Tibial nerve (tissue), 4 donors: Measurements from ENCODE around the gene NT5E. TPM values are rescaled to one million over a fixed set of nuclear protein-coding genes. Genes with fewer than 3 reads are reported as not detected.
A peak's percentile ranks its signal among the peaks of the same experiment; 100 is the strongest.

ENCODE experiments used
- DNase-seq, 2 donors: peaks; one replicate each; pipeline ENCODE4 v3.0.0-alpha.2; 2019; ENCODE audit warnings: low spot score in 2 of 2
- H3K27ac ChIP-seq, 4 donors: fragments of 200-600 bp; sonication (generic) in 3 of 4; one replicate each; pipeline ENCODE4 v1.5.1; 2017 to 2019; ENCODE audit warnings: mild to moderate bottlenecking in 1 of 4
- H3K27me3 ChIP-seq, 2 donors: fragments of 200-600 bp; sonication (generic) in 1 of 2; one replicate each; pipeline versions ENCODE4 v1.5.1 to v1.6.0; 2017 to 2019
- H3K36me3 ChIP-seq, 3 donors: fragments of 200-600 bp; sonication (generic); one replicate each; pipeline ENCODE4 v1.5.1; 2018 to 2019
- H3K4me1 ChIP-seq, 4 donors: fragments of 200-600 bp; sonication (generic) in 3 of 4; one replicate each; pipeline ENCODE4 v1.5.1; 2017 to 2019
- H3K4me3 ChIP-seq, 4 donors: fragments of 200-600 bp; sonication (generic) in 3 of 4; one replicate each; pipeline ENCODE4 v1.5.1; 2017 to 2019; ENCODE audit warnings: mild to moderate bottlenecking in 1 of 4, moderate library complexity in 1 of 4
- H3K9me3 ChIP-seq, 4 donors: fragments of 200-600 bp; sonication (generic) in 3 of 4; one replicate each; pipeline ENCODE4 v1.5.1; 2017 to 2019
- EP300 ChIP-seq, 2 donors: sonication (generic); formaldehyde crosslinking; IDR thresholded peaks; one replicate each; pipeline ENCODE4 v1.6.1; 2017; ENCODE audit warnings: antibody characterized with exemption in 2 of 2, mild to moderate bottlenecking in 1 of 2
- POLR2A ChIP-seq, 2 donors: fragments of 450-650 bp; IDR thresholded peaks; one replicate each; pipeline ENCODE4 v1.6.1; 2017; ENCODE audit warnings: antibody characterized with exemption in 2 of 2, mild to moderate bottlenecking in 2 of 2, moderate library complexity in 2 of 2
- WGBS, 2 donors: methylation state at CpG; one replicate each; pipeline ENCODE4 v1.1.5; 2018; 5-methylcytosine and 5-hydroxymethylcytosine counted together
- total RNA-seq, 4 donors: library from RNA; depleted of rRNA; stranded (reverse); fragments of >200 nt; gene quantifications; one replicate each; pipeline ENCODE4 v1.1.0, GENCODE V29; 2016
- TF ChIP-seq, protein P1 (sequence below), 5 experiments: fragments of 200-600 bp in 3 of 5; fragments of 450-650 bp in 2 of 5; sonication (generic) in 3 of 5; IDR thresholded peaks; one replicate each; pipeline ENCODE4 v1.5.1; 2016 to 2019; ENCODE audit warnings: antibody characterized with exemption in 5 of 5, mild to moderate bottlenecking in 3 of 5, moderate library complexity in 2 of 5

NT5E gene
- total RNA-seq, 4 donors from 2014 or later, result 23.1 to 32.2 (median 28.6) TPM

GRCh38 chr6:85458782-85459181, 8.9 kb downstream of the NT5E start:
- TF ChIP-seq, protein P1, sequence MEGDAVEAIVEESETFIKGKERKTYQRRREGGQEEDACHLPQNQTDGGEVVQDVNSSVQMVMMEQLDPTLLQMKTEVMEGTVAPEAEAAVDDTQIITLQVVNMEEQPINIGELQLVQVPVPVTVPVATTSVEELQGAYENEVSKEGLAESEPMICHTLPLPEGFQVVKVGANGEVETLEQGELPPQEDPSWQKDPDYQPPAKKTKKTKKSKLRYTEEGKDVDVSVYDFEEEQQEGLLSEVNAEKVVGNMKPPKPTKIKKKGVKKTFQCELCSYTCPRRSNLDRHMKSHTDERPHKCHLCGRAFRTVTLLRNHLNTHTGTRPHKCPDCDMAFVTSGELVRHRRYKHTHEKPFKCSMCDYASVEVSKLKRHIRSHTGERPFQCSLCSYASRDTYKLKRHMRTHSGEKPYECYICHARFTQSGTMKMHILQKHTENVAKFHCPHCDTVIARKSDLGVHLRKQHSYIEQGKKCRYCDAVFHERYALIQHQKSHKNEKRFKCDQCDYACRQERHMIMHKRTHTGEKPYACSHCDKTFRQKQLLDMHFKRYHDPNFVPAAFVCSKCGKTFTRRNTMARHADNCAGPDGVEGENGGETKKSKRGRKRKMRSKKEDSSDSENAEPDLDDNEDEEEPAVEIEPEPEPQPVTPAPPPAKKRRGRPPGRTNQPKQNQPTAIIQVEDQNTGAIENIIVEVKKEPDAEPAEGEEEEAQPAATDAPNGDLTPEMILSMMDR (IDR thresholded peaks at IDR 0.05), result no peak
- no peak for TF ChIP-seq POLR2A (IDR thresholded peaks at IDR 0.05)
- no peak for TF ChIP-seq EP300 (IDR thresholded peaks at IDR 0.05)
- no peaks in the 10 kb centered on the region for H3K27me3 ChIP-seq
- no peak for DNase-seq
- no peaks in the 10 kb centered on the region for H3K36me3 ChIP-seq
- no peak overlapping the region for H3K4me3 ChIP-seq
- 69 to 71% methylated on average over 3 of the region's 3 CpGs for WGBS, 2 donors
- H3K4me1 ChIP-seq, result peaks cover 0 to 71% (median 27%) of the 10 kb centered on the region in 4 donors
- peak overlapping the region in 2 of 4 donors; percentile 71 to 82 for H3K27ac ChIP-seq
- H3K9me3 ChIP-seq, result no peaks in the 10 kb centered on the region

DNA sequence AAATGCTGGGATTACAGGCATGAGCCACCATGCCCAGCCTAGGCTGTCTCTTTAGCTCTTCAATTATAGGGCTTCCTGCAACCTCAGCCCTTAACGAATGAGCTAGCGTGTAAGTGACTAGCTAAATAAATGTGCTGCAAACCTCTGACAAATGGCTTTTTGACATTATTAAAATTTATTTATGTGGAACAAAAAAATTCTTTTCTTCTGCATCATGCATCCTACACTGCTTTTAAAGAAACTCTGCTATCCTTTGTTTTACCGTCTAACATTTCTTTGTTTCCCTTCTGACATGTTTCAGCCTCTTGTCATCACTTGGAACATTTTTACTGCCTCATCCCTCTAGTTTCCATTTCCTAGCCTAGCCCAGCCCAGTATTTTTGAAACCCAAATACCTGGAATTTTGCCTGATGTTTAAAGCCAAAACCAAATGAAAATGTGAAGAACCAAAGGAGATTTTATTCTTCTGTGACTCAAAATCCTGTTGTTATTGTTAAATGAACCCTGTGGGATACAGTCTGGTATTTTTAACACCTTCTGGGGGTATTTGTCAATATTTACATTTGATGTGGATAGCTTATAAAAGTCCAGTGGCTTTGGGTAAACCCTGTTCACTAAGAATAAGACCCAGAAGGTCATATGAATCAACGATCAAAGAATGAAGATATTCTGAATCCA, 9.5 kb downstream of the NT5E start:
- TF ChIP-seq POLR2A (IDR thresholded peaks at IDR 0.05) (no peak), EP300 (IDR thresholded peaks at IDR 0.05) (peak in 1 of 2 donors; percentile 29)
- TF ChIP-seq, protein P1 (IDR thresholded peaks at IDR 0.05), result no peak
- H3K4me1 ChIP-seq, result peaks cover 0 to 75% (median 29%) of the 10 kb centered on the region in 4 donors
- no peaks in the 10 kb centered on the region for H3K36me3 ChIP-seq

DNA sequence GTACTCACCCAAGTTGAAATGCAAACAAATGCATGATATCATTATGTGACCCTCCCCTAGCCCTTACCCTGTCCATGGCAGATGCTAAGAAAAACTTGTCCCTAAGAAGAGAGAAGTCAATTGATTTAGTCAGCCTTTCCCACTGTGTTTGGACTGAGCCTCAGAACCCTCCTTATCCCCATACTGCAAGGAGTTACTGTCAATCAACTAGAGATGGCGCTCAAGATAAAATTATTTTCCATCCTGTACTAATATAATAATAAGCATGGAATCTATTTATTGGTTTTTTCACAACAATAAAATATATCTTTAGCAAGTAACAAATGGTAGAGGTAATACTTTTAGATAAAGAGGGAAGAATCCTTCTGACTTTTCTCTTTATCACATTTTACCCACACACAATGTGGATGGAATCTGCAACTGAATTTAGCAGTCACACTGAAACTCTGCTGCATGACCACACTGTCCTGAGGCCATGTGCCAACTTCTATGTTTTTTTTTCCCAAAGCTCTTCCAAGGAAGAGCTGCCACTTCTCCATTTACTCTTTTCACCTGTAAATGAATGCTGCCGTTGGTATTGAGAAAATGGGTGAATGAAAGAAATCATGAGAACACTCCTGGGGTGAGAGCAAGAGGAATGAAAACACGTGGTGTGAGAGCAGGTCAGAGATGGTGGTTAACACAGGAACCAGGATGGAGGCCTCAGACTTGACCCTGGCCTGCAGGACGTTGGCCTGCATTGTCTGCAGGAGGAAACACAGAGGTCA, 10.5 kb downstream of the NT5E start:
- H3K4me3 ChIP-seq, result no peak overlapping the region
- H3K9me3 ChIP-seq, result no peaks in the 10 kb centered on the region
- H3K27me3 ChIP-seq, result no peaks in the 10 kb centered on the region
- peaks cover 0 to 83% (median 30%) of the 10 kb centered on the region in 4 donors for H3K4me1 ChIP-seq
- no peak for TF ChIP-seq EP300 (IDR thresholded peaks at IDR 0.05)
- no peak for TF ChIP-seq POLR2A (IDR thresholded peaks at IDR 0.05)
- TF ChIP-seq, protein P1 (IDR thresholded peaks at IDR 0.05), result no peak
- peak overlapping the region in 3 of 4 donors; percentile 58 to 82 (median 71) for H3K27ac ChIP-seq
- no peak for DNase-seq
- H3K36me3 ChIP-seq, result no peaks in the 10 kb centered on the region
- WGBS, 2 donors, result 33 to 51% methylated on average over 4 of the region's 4 CpGs

More for the DNA sequence above, 9.5 kb downstream of the NT5E start:
- Histone ChIP-seq H3K4me3 (no peak overlapping the region), H3K27me3 (no peaks in the 10 kb centered on the region), H3K9me3 (no peaks in the 10 kb centered on the region), H3K27ac (peak overlapping the region in 2 of 4 donors; percentile 71 to 82)
- WGBS, 2 donors, result 23 to 24% methylated on average over 4 of the region's 4 CpGs
- DNase-seq, result no peak

- Histone ChIP-seq H3K4me3 (no peak overlapping the region), H3K4me1 (peaks cover 0 to 83% (median 30%) of the 10 kb centered on the region in 4 donors), H3K27ac (peak overlapping the region; percentile 24 to 84 (median 64)), H3K36me3 (no peaks in the 10 kb centered on the region), H3K9me3 (no peaks in the 10 kb centered on the region), H3K27me3 (no peaks in the 10 kb centered on the region)
- peak in 1 of 2 donors; percentile 66 for TF ChIP-seq EP300 (IDR thresholded peaks at IDR 0.05)
- TF ChIP-seq POLR2A (IDR thresholded peaks at IDR 0.05), result no peak
- TF ChIP-seq, protein P1 (IDR thresholded peaks at IDR 0.05), result no peak
- 39 to 45% methylated on average over 4 of the region's 4 CpGs for WGBS, 2 donors
- no peak for DNase-seq
Observed at GRCh38 chr6:85460921-85461797, 11.3 kb downstream of the NT5E start.
